Urothelium cell line (cell line): ENCODE measurements around the gene CAB39L.
A peak's percentile ranks its signal among the peaks of the same experiment; 100 is the strongest.

Source experiments
- DNase-seq: peaks from one replicate; pipeline ENCODE4 v3.0.0; 2011; ENCODE audit warnings: low spot score, mixed read lengths
- FAIRE-seq: peaks from 2 replicates; lab custom pipeline; 2011; peaks lifted over from hg19 to GRCh38; lab: Jason Lieb, UNC

The CAB39L gene

GRCh38 chr13:49400755-49401659 lies 42.9 kb downstream of the CAB39L start:
- no peak for DNase-seq
- FAIRE-seq, result no peak

- FAIRE-seq (no peak), DNase-seq (no peak)
Observed at GRCh38 chr13:49399801-49400472, 43.9 kb downstream of the CAB39L start.

GRCh38 chr13:49395878-49396380 lies 47.9 kb downstream of the CAB39L start:
- FAIRE-seq (no peak), DNase-seq (no peak)

GRCh38 chr13:49395451-49395865 lies 48.4 kb downstream of the CAB39L start:
- no peak for FAIRE-seq
- no peak for DNase-seq

GRCh38 chr13:49388091-49388635 lies 55.7 kb downstream of the CAB39L start:
- FAIRE-seq, result no peak
- no peak for DNase-seq

- DNase-seq, result no peak
- FAIRE-seq, result no peak
Observed at GRCh38 chr13:49386664-49387063, 57.2 kb downstream of the CAB39L start.

GRCh38 chr13:49376121-49376520 lies 67.7 kb downstream of the CAB39L start:
- no peak for DNase-seq
- FAIRE-seq, result no peak

- FAIRE-seq (no peak), DNase-seq (peak; percentile 20)
Observed at GRCh38 chr13:49374585-49375290, 69.1 kb downstream of the CAB39L start.

GRCh38 chr13:49373716-49374115 lies 70.1 kb downstream of the CAB39L start:
- FAIRE-seq (no peak), DNase-seq (no peak)

- DNase-seq (peak; percentile 10), FAIRE-seq (no peak)
Observed at GRCh38 chr13:49371943-49372613, 71.8 kb downstream of the CAB39L start.

- FAIRE-seq (no peak), DNase-seq (no peak)
Observed at GRCh38 chr13:49370371-49370770, 73.5 kb downstream of the CAB39L start.

GRCh38 chr13:49369866-49370265 lies 74.0 kb downstream of the CAB39L start:
- no peak for DNase-seq
- no peak for FAIRE-seq

- FAIRE-seq (no peak), DNase-seq (no peak)
Observed at GRCh38 chr13:49368688-49369087, 75.2 kb downstream of the CAB39L start.

GRCh38 chr13:49367640-49368422 lies 76.0 kb downstream of the CAB39L start:
- FAIRE-seq (no peak), DNase-seq (no peak)

GRCh38 chr13:49366841-49367240 lies 77.0 kb downstream of the CAB39L start:
- DNase-seq (no peak), FAIRE-seq (no peak)

GRCh38 chr13:49357694-49358093 lies 86.2 kb downstream of the CAB39L start:
- FAIRE-seq (no peak), DNase-seq (peak; percentile 10)

- DNase-seq, result peak; percentile 26
- FAIRE-seq, result no peak
Observed at GRCh38 chr13:49356223-49356622, 87.6 kb downstream of the CAB39L start.

- DNase-seq, result no peak
- FAIRE-seq, result no peak
Observed at GRCh38 chr13:49354719-49355118, 89.1 kb downstream of the CAB39L start.

- FAIRE-seq (no peak), DNase-seq (no peak)
Observed at GRCh38 chr13:49353908-49354307, 90.0 kb downstream of the CAB39L start.

- DNase-seq, result no peak
- FAIRE-seq, result no peak
Observed at GRCh38 chr13:49351871-49352270, 92.0 kb downstream of the CAB39L start.
